ENCODE data around the gene SNAP47. TPM values are rescaled to one million over a fixed set of nuclear protein-coding genes. Genes with fewer than 3 reads are reported as not detected.

Gene SNAP47
- total and polyA plus RNA-seq, 5 donors from 2014 or later = 26.3 to 60.1 (median 50.4) TPM

GRCh38 chr1:227774051-227774731 lies 39.0 kb downstream of the SNAP47 start:
- peak overlapping the region in 2 of 4 donors; percentile 28 to 31 for H3K4me3 Mint-ChIP-seq
- H3K9me3 Mint-ChIP-seq = no peaks in the 10 kb centered on the region
- Histone ChIP-seq H3K4me1 (ENCODE audit: control insufficient read depth, insufficient read depth, low read length, poor library complexity, severe bottlenecking) (no peaks in the 10 kb centered on the region), H3K4me3 (ENCODE audit: low read depth, low read length) (no peak overlapping the region), H3K36me3 (ENCODE audit: control insufficient read depth, insufficient read depth, low read length) (peaks cover 15% of the 10 kb centered on the region), H3K27me3 (ENCODE audit: control insufficient read depth, insufficient read depth, low read length) (no peaks in the 10 kb centered on the region), H3K27ac (ENCODE audit: insufficient read depth, low read length, poor library complexity, severe bottlenecking) (no peak overlapping the region), H3K9me3 (ENCODE audit: control insufficient read depth in 2 of 2, low read length in 2 of 2) (no peaks in the 10 kb centered on the region)
- DNase-seq = peak in 1 of 3 donors; percentile 27
- H3K36me3 Mint-ChIP-seq = peaks cover 21% of the 10 kb centered on the region
- H3K27ac Mint-ChIP-seq = peak overlapping the region in 2 of 3 donors; percentile 74 to 75
- ATAC-seq (ENCODE audit: low read depth in 2 of 2) = peak; percentile 42 to 43
- H3K4me1 Mint-ChIP-seq = peaks cover 0 to 16% (median 10%) of the 10 kb centered on the region in 4 donors
- H3K27me3 Mint-ChIP-seq = no peaks in the 10 kb centered on the region

- Mint-ChIP-seq H3K4me1 (peaks cover 0 to 15% (median 10%) of the 10 kb centered on the region in 4 donors), H3K27ac (peak overlapping the region in 1 of 3 donors; percentile 74), H3K36me3 (peaks cover 21% of the 10 kb centered on the region), H3K27me3 (no peaks in the 10 kb centered on the region), H3K4me3 (no peak overlapping the region), H3K9me3 (no peaks in the 10 kb centered on the region)
- H3K36me3 ChIP-seq (ENCODE audit: control insufficient read depth, insufficient read depth, low read length) = peaks cover 15% of the 10 kb centered on the region
- ATAC-seq (ENCODE audit: low read depth in 2 of 2) (no peak), DNase-seq (no peak)
- H3K27me3 ChIP-seq (ENCODE audit: control insufficient read depth, insufficient read depth, low read length) = no peaks in the 10 kb centered on the region
- H3K9me3 ChIP-seq (ENCODE audit: control insufficient read depth in 2 of 2, low read length in 2 of 2) = no peaks in the 10 kb centered on the region
- no peak overlapping the region for H3K4me3 ChIP-seq (ENCODE audit: low read depth, low read length)
- H3K4me1 ChIP-seq (ENCODE audit: control insufficient read depth, insufficient read depth, low read length, poor library complexity, severe bottlenecking) = no peaks in the 10 kb centered on the region
- no peak overlapping the region for H3K27ac ChIP-seq (ENCODE audit: insufficient read depth, low read length, poor library complexity, severe bottlenecking)
Observed at GRCh38 chr1:227774821-227775661, 39.8 kb downstream of the SNAP47 start.

- no peaks in the 10 kb centered on the region for H3K27me3 Mint-ChIP-seq
- H3K4me3 Mint-ChIP-seq = no peak overlapping the region
- Histone ChIP-seq H3K9me3 (ENCODE audit: control insufficient read depth in 2 of 2, low read length in 2 of 2) (no peaks in the 10 kb centered on the region), H3K4me1 (ENCODE audit: control insufficient read depth, insufficient read depth, low read length, poor library complexity, severe bottlenecking) (no peaks in the 10 kb centered on the region), H3K27ac (ENCODE audit: insufficient read depth, low read length, poor library complexity, severe bottlenecking) (no peak overlapping the region), H3K27me3 (ENCODE audit: control insufficient read depth, insufficient read depth, low read length) (no peaks in the 10 kb centered on the region), H3K4me3 (ENCODE audit: low read depth, low read length) (no peak overlapping the region), H3K36me3 (ENCODE audit: control insufficient read depth, insufficient read depth, low read length) (peaks cover 19% of the 10 kb centered on the region)
- peak overlapping the region in 1 of 3 donors; percentile 2 for H3K27ac Mint-ChIP-seq
- ATAC-seq (ENCODE audit: low read depth in 2 of 2) = no peak
- H3K36me3 Mint-ChIP-seq = peaks cover 17% of the 10 kb centered on the region
- H3K9me3 Mint-ChIP-seq = no peaks in the 10 kb centered on the region
- peaks cover 0 to 13% (median 8%) of the 10 kb centered on the region in 4 donors for H3K4me1 Mint-ChIP-seq
- DNase-seq = no peak
Observed at GRCh38 chr1:227775841-227776240, 40.6 kb downstream of the SNAP47 start.

GRCh38 chr1:227776331-227776771 lies 41.1 kb downstream of the SNAP47 start:
- Mint-ChIP-seq H3K27ac (peak overlapping the region in 1 of 3 donors; percentile 2), H3K9me3 (no peaks in the 10 kb centered on the region), H3K36me3 (peaks cover 17% of the 10 kb centered on the region), H3K4me1 (peaks cover 0 to 13% (median 8%) of the 10 kb centered on the region in 4 donors), H3K4me3 (no peak overlapping the region), H3K27me3 (no peaks in the 10 kb centered on the region)
- Histone ChIP-seq H3K27ac (ENCODE audit: insufficient read depth, low read length, poor library complexity, severe bottlenecking) (no peak overlapping the region), H3K9me3 (ENCODE audit: control insufficient read depth in 2 of 2, low read length in 2 of 2) (no peaks in the 10 kb centered on the region), H3K27me3 (ENCODE audit: control insufficient read depth, insufficient read depth, low read length) (no peaks in the 10 kb centered on the region), H3K36me3 (ENCODE audit: control insufficient read depth, insufficient read depth, low read length) (peaks cover 22% of the 10 kb centered on the region), H3K4me1 (ENCODE audit: control insufficient read depth, insufficient read depth, low read length, poor library complexity, severe bottlenecking) (no peaks in the 10 kb centered on the region), H3K4me3 (ENCODE audit: low read depth, low read length) (no peak overlapping the region)
- DNase-seq = no peak
- ATAC-seq (ENCODE audit: low read depth in 2 of 2) = no peak

- Histone ChIP-seq H3K27me3 (ENCODE audit: control insufficient read depth, insufficient read depth, low read length) (no peaks in the 10 kb centered on the region), H3K9me3 (ENCODE audit: control insufficient read depth in 2 of 2, low read length in 2 of 2) (no peaks in the 10 kb centered on the region), H3K4me3 (ENCODE audit: low read depth, low read length) (no peak overlapping the region), H3K36me3 (ENCODE audit: control insufficient read depth, insufficient read depth, low read length) (peaks cover 22% of the 10 kb centered on the region), H3K27ac (ENCODE audit: insufficient read depth, low read length, poor library complexity, severe bottlenecking) (no peak overlapping the region), H3K4me1 (ENCODE audit: control insufficient read depth, insufficient read depth, low read length, poor library complexity, severe bottlenecking) (no peaks in the 10 kb centered on the region)
- ATAC-seq (ENCODE audit: low read depth in 2 of 2) = no peak
- DNase-seq = no peak
- no peak overlapping the region for H3K4me3 Mint-ChIP-seq
- H3K9me3 Mint-ChIP-seq = no peaks in the 10 kb centered on the region
- H3K36me3 Mint-ChIP-seq = peaks cover 17% of the 10 kb centered on the region
- peak overlapping the region in 1 of 3 donors; percentile 35 for H3K27ac Mint-ChIP-seq
- no peaks in the 10 kb centered on the region for H3K27me3 Mint-ChIP-seq
- H3K4me1 Mint-ChIP-seq = peaks cover 0 to 13% (median 8%) of the 10 kb centered on the region in 4 donors
Observed at GRCh38 chr1:227777156-227777555, 41.9 kb downstream of the SNAP47 start.

- Mint-ChIP-seq H3K27ac (peak overlapping the region in 1 of 3 donors; percentile 35), H3K9me3 (no peaks in the 10 kb centered on the region), H3K4me3 (no peak overlapping the region), H3K27me3 (no peaks in the 10 kb centered on the region), H3K4me1 (peaks cover 0 to 9% (median 8%) of the 10 kb centered on the region in 4 donors), H3K36me3 (peaks cover 16% of the 10 kb centered on the region)
- DNase-seq = no peak
- Histone ChIP-seq H3K27ac (ENCODE audit: insufficient read depth, low read length, poor library complexity, severe bottlenecking) (no peak overlapping the region), H3K36me3 (ENCODE audit: control insufficient read depth, insufficient read depth, low read length) (peaks cover 22% of the 10 kb centered on the region), H3K27me3 (ENCODE audit: control insufficient read depth, insufficient read depth, low read length) (no peaks in the 10 kb centered on the region), H3K4me1 (ENCODE audit: control insufficient read depth, insufficient read depth, low read length, poor library complexity, severe bottlenecking) (no peaks in the 10 kb centered on the region), H3K4me3 (ENCODE audit: low read depth, low read length) (no peak overlapping the region), H3K9me3 (ENCODE audit: control insufficient read depth in 2 of 2, low read length in 2 of 2) (no peaks in the 10 kb centered on the region)
- ATAC-seq (ENCODE audit: low read depth in 2 of 2) = no peak
Observed at GRCh38 chr1:227777646-227778045, 42.4 kb downstream of the SNAP47 start.

GRCh38 chr1:227778401-227778947 lies 43.2 kb downstream of the SNAP47 start:
- H3K27ac Mint-ChIP-seq = no peak overlapping the region
- no peak overlapping the region for H3K4me3 ChIP-seq (ENCODE audit: low read depth, low read length)

More at GRCh38 chr1:227778401-227778947, 43.2 kb downstream of the SNAP47 start:
- no peaks in the 10 kb centered on the region for H3K9me3 ChIP-seq (ENCODE audit: control insufficient read depth in 2 of 2, low read length in 2 of 2)
- Mint-ChIP-seq H3K36me3 (peaks cover 15% of the 10 kb centered on the region), H3K4me3 (no peak overlapping the region), H3K27me3 (no peaks in the 10 kb centered on the region), H3K9me3 (no peaks in the 10 kb centered on the region), H3K4me1 (peaks cover 0 to 13% (median 7%) of the 10 kb centered on the region in 4 donors)
- H3K27ac ChIP-seq (ENCODE audit: insufficient read depth, low read length, poor library complexity, severe bottlenecking) = no peak overlapping the region
- DNase-seq (no peak), ATAC-seq (ENCODE audit: low read depth in 2 of 2) (no peak)
- no peaks in the 10 kb centered on the region for H3K4me1 ChIP-seq (ENCODE audit: control insufficient read depth, insufficient read depth, low read length, poor library complexity, severe bottlenecking)
- H3K27me3 ChIP-seq (ENCODE audit: control insufficient read depth, insufficient read depth, low read length) = no peaks in the 10 kb centered on the region
- H3K36me3 ChIP-seq (ENCODE audit: control insufficient read depth, insufficient read depth, low read length) = peaks cover 22% of the 10 kb centered on the region
